Testis (tissue), 3 donors: ENCODE data around the gene KCTD15. TPM values are rescaled to one million over a fixed set of nuclear protein-coding genes. Genes with fewer than 3 reads are reported as not detected.

Source experiments
- DNase-seq: peaks from one replicate; pipeline ENCODE4 v3.0.0-alpha.2; 2019
- H3K27ac ChIP-seq, 2 donors: fragments of 200-600 bp; sonication (generic); one replicate each; pipeline ENCODE4 v1.5.1; 2019
- H3K27me3 ChIP-seq: fragments of 200-600 bp; sonication (generic); one replicate; pipeline ENCODE4 v1.5.1; 2019
- H3K36me3 ChIP-seq: fragments of 200-600 bp; sonication (generic); one replicate; pipeline ENCODE4 v1.5.1; 2017; ENCODE audit warnings: low read depth; ENCODE audit errors: missing control alignments
- H3K4me1 ChIP-seq: fragments of 200-600 bp; sonication (generic); one replicate; pipeline ENCODE4 v1.5.1; 2019
- H3K4me3 ChIP-seq, 2 donors: fragments of 200-600 bp; sonication (generic); one replicate each; pipeline ENCODE4 v1.5.1; 2017 to 2019
- H3K9me3 ChIP-seq: fragments of 200-600 bp; sonication (generic); one replicate; pipeline ENCODE4 v1.5.1; 2017
- CTCF ChIP-seq, 3 experiments: fragments of 450-650 bp in 2 of 3; fragments of 200-600 bp in 1 of 3; sonication (generic) in 1 of 3; IDR thresholded peaks; one replicate each; pipeline ENCODE4 v1.5.1; 2016 to 2019; ENCODE audit warnings: antibody characterized with exemption in 3 of 3, mild to moderate bottlenecking in 2 of 3, moderate library complexity in 1 of 3
- POLR2A ChIP-seq: fragments of 450-650 bp; IDR thresholded peaks from one replicate; pipeline ENCODE4 v1.6.1; 2017; ENCODE audit warnings: antibody characterized with exemption, mild to moderate bottlenecking, moderate library complexity
- WGBS, 2 donors: methylation state at CpG; one replicate each; pipeline ENCODE4 v1.1.5; 2018; 5-methylcytosine and 5-hydroxymethylcytosine counted together
- intact Hi-C: fragments of 100-400 bp; cut with DNase I; formaldehyde crosslinking; loops from one replicate; pipeline ENCODE4 v1.15.1; 2023; ENCODE audit warnings: low total_unique reads
- polyA plus RNA-seq: library from polyadenylated mRNA; stranded (reverse); fragments of 350-450 nt; fragmentation: Illumina TruSeq; extraction: RNeasy Lipid Tissue Mini Kit (QIAGEN cat#74804); gene quantifications from one replicate; pipeline ENCODE4 v1.2.3, GENCODE V29; 2014; ENCODE audit warnings: low read depth, low replicate concordance; ENCODE audit not compliant: insufficient read depth
- total RNA-seq, 2 donors: library from RNA; depleted of rRNA; stranded (reverse); fragments of >200 nt; gene quantifications; one replicate each; pipeline ENCODE4 v1.2.3, GENCODE V29; 2016

KCTD15 gene
- total and polyA plus RNA-seq, 3 donors from 2014 or later, result 26.3 to 110 (median 61.9) TPM

- Histone ChIP-seq H3K27ac (no peak overlapping the region), H3K4me1 (no peaks in the 10 kb centered on the region), H3K9me3 (no peaks in the 10 kb centered on the region), H3K36me3 (no peaks in the 10 kb centered on the region), H3K27me3 (no peaks in the 10 kb centered on the region), H3K4me3 (no peak overlapping the region)
- TF ChIP-seq CTCF (IDR thresholded peaks at IDR 0.05) (no peak), POLR2A (no peak)
- 78 to 83% methylated on average over 19 to 39 of the region's 41 CpGs for WGBS, 2 donors
- intact Hi-C loops, result no loop called here
- no peak for DNase-seq
Measured at GRCh38 chr19:33811246-33811645, 14.6 kb downstream of the KCTD15 start.

- 80 to 82% methylated on average over 12 to 14 of the region's 14 CpGs for WGBS, 2 donors
- TF ChIP-seq CTCF (IDR thresholded peaks at IDR 0.05) (no peak), POLR2A (no peak)
- Histone ChIP-seq H3K27me3 (no peaks in the 10 kb centered on the region), H3K4me1 (no peaks in the 10 kb centered on the region), H3K4me3 (no peak overlapping the region), H3K27ac (no peak overlapping the region), H3K36me3 (no peaks in the 10 kb centered on the region), H3K9me3 (no peaks in the 10 kb centered on the region)
- no peak for DNase-seq
- intact Hi-C loops, result no loop called here
Measured at GRCh38 chr19:33811736-33812387, 15.2 kb downstream of the KCTD15 start.

GRCh38 chr19:33812388-33813330 is 16.0 kb downstream of the KCTD15 start:
- intact Hi-C loops, result no loop called here
- 72 to 86% methylated on average over 5 to 28 of the region's 28 CpGs for WGBS, 2 donors
- no peaks in the 10 kb centered on the region for H3K9me3 ChIP-seq
- no peaks in the 10 kb centered on the region for H3K36me3 ChIP-seq
- DNase-seq, result no peak
- no peak for TF ChIP-seq CTCF (IDR thresholded peaks at IDR 0.05)
- no peak for TF ChIP-seq POLR2A
- H3K4me3 ChIP-seq, result no peak overlapping the region
- no peaks in the 10 kb centered on the region for H3K27me3 ChIP-seq
- H3K4me1 ChIP-seq, result no peaks in the 10 kb centered on the region
- H3K27ac ChIP-seq, result no peak overlapping the region

GRCh38 chr19:33813391-33814101 is 16.9 kb downstream of the KCTD15 start:
- DNase-seq, result no peak
- H3K9me3 ChIP-seq, result no peaks in the 10 kb centered on the region
- no peak overlapping the region for H3K27ac ChIP-seq
- no peak for TF ChIP-seq CTCF (IDR thresholded peaks at IDR 0.05)
- no peak for TF ChIP-seq POLR2A
- no peak overlapping the region for H3K4me3 ChIP-seq
- H3K4me1 ChIP-seq, result no peaks in the 10 kb centered on the region
- H3K36me3 ChIP-seq, result no peaks in the 10 kb centered on the region
- 78 to 86% methylated on average over 9 to 16 of the region's 16 CpGs for WGBS, 2 donors
- intact Hi-C loops, result no loop called here
- no peaks in the 10 kb centered on the region for H3K27me3 ChIP-seq
